Measurements from ENCODE around the gene ETDA.
"Not testable (repeated sequence)": the region's sequence is repeated elsewhere in the genome, so short reads cannot be mapped to it uniquely, and the experiment has no call there.

GRCh38 chrX:135256087-135256684, 4.3 kb downstream of the ETDA start:
- not testable (repeated sequence) for TF ChIP-seq REST (IDR thresholded peaks at IDR 0.05; ENCODE audit: borderline replicate concordance); CTCF (IDR thresholded peaks at IDR 0.05; ENCODE audit: poor library complexity, severe bottlenecking); POLR2AphosphoS5 (IDR thresholded peaks at IDR 0.05); EP300 (conservative IDR thresholded peaks at IDR 0.05; ENCODE audit: poor library complexity, severe bottlenecking); EZH2 (IDR thresholded peaks at IDR 0.05; ENCODE audit: borderline replicate concordance, insufficient read depth, low read length, poor library complexity, severe bottlenecking)
